Gastroesophageal sphincter (tissue), 4 donors: ENCODE data around the gene RPS24. TPM values are rescaled to one million over a fixed set of nuclear protein-coding genes. Genes with fewer than 3 reads are reported as not detected.

Experiments used
- ATAC-seq: fragments of 150-250 bp; one replicate; pipeline ENCODE4 v1.9.1; 2016; ENCODE audit warnings: mild to moderate bottlenecking, moderate library complexity
- H3K27ac ChIP-seq, 4 donors: fragments of 200-600 bp; sonication (generic) in 3 of 4; 1 replicate in 3 of 4; 2 replicates in 1 of 4; pipeline ENCODE4 v1.5.1; 2016 to 2019
- H3K27me3 ChIP-seq: fragments of 200-600 bp; sonication (generic); one replicate; pipeline ENCODE4 v1.5.1; 2019
- H3K36me3 ChIP-seq, 2 donors: fragments of 200-600 bp; sonication (generic); one replicate each; pipeline ENCODE4 v1.5.1; 2019; ENCODE audit warnings: control low read depth in 1 of 2
- H3K4me1 ChIP-seq, 3 donors: fragments of 200-600 bp; sonication (generic); 1 replicate in 2 of 3; 2 replicates in 1 of 3; pipeline ENCODE4 v1.5.1; 2016 to 2019; ENCODE audit warnings: control low read depth in 2 of 3
- H3K4me3 ChIP-seq, 2 donors: fragments of 200-600 bp; sonication (generic); one replicate each; pipeline ENCODE4 v1.5.1; 2019; ENCODE audit warnings: mild to moderate bottlenecking in 1 of 2, moderate library complexity in 1 of 2
- H3K9me3 ChIP-seq, 3 donors: fragments of 200-600 bp; sonication (generic); one replicate each; pipeline ENCODE4 v1.5.1; 2017 to 2019; ENCODE audit warnings: control low read depth in 2 of 3
- EP300 ChIP-seq: sonication (generic); formaldehyde crosslinking; IDR thresholded peaks from one replicate; pipeline ENCODE4 v1.6.1; 2017; ENCODE audit warnings: antibody characterized with exemption, mild to moderate bottlenecking
- POLR2A ChIP-seq, 2 donors: fragments of 450-650 bp; IDR thresholded peaks; one replicate each; pipeline ENCODE4 v1.6.1; 2017; ENCODE audit warnings: antibody characterized with exemption in 2 of 2, mild to moderate bottlenecking in 2 of 2, moderate library complexity in 1 of 2
- POLR2AphosphoS5 ChIP-seq: sonication (generic); formaldehyde crosslinking; IDR thresholded peaks from one replicate; pipeline ENCODE4 v1.6.1; 2017; ENCODE audit warnings: antibody characterized with exemption
- WGBS, 2 donors: methylation state at CpG; one replicate each; pipeline ENCODE4 v1.1.5; 2018; ENCODE audit warnings: low coverage in 1 of 2; 5-methylcytosine and 5-hydroxymethylcytosine counted together
- total RNA-seq, 4 donors: library from RNA; depleted of rRNA; stranded (reverse); fragments of >200 nt; gene quantifications; one replicate each; pipeline ENCODE4 v1.1.0, GENCODE V29; 2016
- TF ChIP-seq, protein P1 (sequence below), 4 experiments: fragments of 200-600 bp in 2 of 4; fragments of 450-650 bp in 2 of 4; sonication (generic) in 1 of 4; IDR thresholded peaks; one replicate each; pipeline ENCODE4 v1.5.1; 2017 to 2019; ENCODE audit warnings: antibody characterized with exemption in 4 of 4, mild to moderate bottlenecking in 2 of 4, moderate library complexity in 2 of 4

The RPS24 gene
- total RNA-seq, 4 donors from 2014 or later = 1,244 to 3,223 (median 2,309) TPM

DNA sequence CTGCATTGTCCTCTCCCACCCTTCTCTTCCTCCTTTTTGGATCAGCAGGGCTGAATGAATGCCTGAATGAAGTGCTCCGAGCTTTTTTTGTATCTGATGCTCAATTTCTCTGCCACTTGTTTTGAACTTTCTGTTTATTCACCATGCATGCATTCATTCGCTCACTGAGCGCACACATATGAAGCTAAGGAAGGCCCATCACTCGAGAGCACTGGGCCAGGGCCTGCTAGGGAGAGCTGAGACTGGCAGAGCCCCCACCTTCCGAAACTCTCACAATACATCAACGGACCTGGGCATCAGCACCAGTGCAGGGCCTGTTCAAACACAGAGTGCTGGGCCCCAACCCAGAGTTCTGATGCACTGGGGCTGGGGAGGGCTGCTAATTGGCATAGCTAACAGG, 45.7 kb downstream of the RPS24 start:
- TF ChIP-seq, protein P1, sequence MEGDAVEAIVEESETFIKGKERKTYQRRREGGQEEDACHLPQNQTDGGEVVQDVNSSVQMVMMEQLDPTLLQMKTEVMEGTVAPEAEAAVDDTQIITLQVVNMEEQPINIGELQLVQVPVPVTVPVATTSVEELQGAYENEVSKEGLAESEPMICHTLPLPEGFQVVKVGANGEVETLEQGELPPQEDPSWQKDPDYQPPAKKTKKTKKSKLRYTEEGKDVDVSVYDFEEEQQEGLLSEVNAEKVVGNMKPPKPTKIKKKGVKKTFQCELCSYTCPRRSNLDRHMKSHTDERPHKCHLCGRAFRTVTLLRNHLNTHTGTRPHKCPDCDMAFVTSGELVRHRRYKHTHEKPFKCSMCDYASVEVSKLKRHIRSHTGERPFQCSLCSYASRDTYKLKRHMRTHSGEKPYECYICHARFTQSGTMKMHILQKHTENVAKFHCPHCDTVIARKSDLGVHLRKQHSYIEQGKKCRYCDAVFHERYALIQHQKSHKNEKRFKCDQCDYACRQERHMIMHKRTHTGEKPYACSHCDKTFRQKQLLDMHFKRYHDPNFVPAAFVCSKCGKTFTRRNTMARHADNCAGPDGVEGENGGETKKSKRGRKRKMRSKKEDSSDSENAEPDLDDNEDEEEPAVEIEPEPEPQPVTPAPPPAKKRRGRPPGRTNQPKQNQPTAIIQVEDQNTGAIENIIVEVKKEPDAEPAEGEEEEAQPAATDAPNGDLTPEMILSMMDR (IDR thresholded peaks at IDR 0.05) = no peak
- TF ChIP-seq POLR2A (IDR thresholded peaks at IDR 0.05) = no peak
- TF ChIP-seq POLR2AphosphoS5 = no peak
- TF ChIP-seq EP300 = no peak
- H3K27me3 ChIP-seq = no peaks in the 10 kb centered on the region
- WGBS, 2 donors = 96 to 100% methylated on average over 1 to 5 of the region's 6 CpGs
- H3K4me1 ChIP-seq = no peaks in the 10 kb centered on the region
- H3K36me3 ChIP-seq = no peaks in the 10 kb centered on the region
- no peak overlapping the region for H3K4me3 ChIP-seq
- H3K27ac ChIP-seq = no peak overlapping the region
- no peaks in the 10 kb centered on the region for H3K9me3 ChIP-seq
- no peak for ATAC-seq

DNA sequence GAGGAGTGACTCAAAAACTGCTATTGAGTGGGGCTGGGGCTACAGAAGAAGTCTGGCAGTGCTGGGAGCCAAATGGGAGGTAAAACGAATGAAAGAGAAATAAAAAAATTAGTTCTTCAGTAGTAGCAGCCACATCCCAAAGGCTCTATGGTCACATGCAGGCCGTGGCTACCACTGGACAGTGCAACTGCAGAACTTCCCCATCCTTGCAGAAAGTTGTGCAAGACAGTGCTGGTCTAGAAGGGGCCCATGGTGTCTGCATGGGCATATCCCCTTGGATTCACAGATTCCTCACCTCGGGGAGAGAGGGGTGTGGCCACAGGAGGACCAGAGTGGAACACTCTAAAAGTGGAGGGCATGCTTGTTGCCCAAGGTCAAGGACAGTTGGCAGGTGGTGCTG, 47.6 kb downstream of the RPS24 start:
- Histone ChIP-seq H3K27ac (no peak overlapping the region), H3K27me3 (no peaks in the 10 kb centered on the region), H3K36me3 (no peaks in the 10 kb centered on the region), H3K4me1 (no peaks in the 10 kb centered on the region), H3K4me3 (no peak overlapping the region), H3K9me3 (no peaks in the 10 kb centered on the region)
- TF ChIP-seq POLR2A (IDR thresholded peaks at IDR 0.05) = no peak
- TF ChIP-seq, protein P1 (IDR thresholded peaks at IDR 0.05) = no peak
- TF ChIP-seq EP300 = no peak
- TF ChIP-seq POLR2AphosphoS5 = no peak
- WGBS, 2 donors = 78% methylated on average over 1 of the region's 3 CpGs; no CpG with 5 or more reads in 1 of the 2 donors
- peak; percentile 13 for ATAC-seq

DNA sequence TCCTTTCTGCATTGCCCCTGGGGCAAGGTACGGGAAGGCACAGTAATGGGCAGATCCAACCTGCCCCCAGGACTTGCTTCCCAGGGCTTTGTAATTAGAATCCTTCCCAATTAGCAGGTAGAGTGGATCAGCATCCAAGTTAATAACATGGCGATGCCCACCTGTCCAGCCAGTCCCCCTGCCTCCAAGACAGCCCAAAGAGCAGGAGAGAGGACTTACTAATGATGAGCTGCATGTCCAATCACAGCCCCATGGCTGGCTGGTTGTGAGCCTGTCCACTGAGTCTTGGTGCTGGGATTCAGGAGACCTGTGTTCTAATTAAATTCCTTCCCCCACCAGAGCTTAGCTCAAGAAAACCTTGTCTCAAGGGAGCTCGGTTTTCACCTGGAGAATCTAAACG, 49.0 kb downstream of the RPS24 start:
- no peaks in the 10 kb centered on the region for H3K27me3 ChIP-seq
- H3K4me3 ChIP-seq = no peak overlapping the region
- no peak overlapping the region for H3K27ac ChIP-seq
- TF ChIP-seq, protein P1 (IDR thresholded peaks at IDR 0.05) = no peak
- TF ChIP-seq EP300 (no peak), POLR2AphosphoS5 (no peak), POLR2A (IDR thresholded peaks at IDR 0.05) (no peak)
- no peaks in the 10 kb centered on the region for H3K9me3 ChIP-seq
- H3K36me3 ChIP-seq = no peaks in the 10 kb centered on the region
- no peaks in the 10 kb centered on the region for H3K4me1 ChIP-seq
- ATAC-seq = no peak
- 67 to 100% methylated on average over 2 to 3 of the region's 4 CpGs for WGBS, 2 donors

Other genes with a start within 250 kb of the RPS24 start
- gene DLG5, start 107.1 kb upstream of the RPS24 start, total RNA-seq = 100 to 1,000 TPM in 1 of 4 donors, 10 to 100 TPM in 3; 52.0 to 127 (median 56.3) TPM
- 10 to 100 TPM in 3 of 4 donors, 1 to 10 TPM in 1; 10.0 to 13.5 (median 12.0) TPM for gene POLR3A, start 4.3 kb upstream of the RPS24 start, total RNA-seq